Measurements from ENCODE around the gene SEC63.

SEC63 gene

GRCh38 chr6:107853230-107853629 is 104.8 kb downstream of the SEC63 start:
- DNase-seq, result no peak

GRCh38 chr6:107849325-107849724 is 108.7 kb downstream of the SEC63 start:
- DNase-seq, result no peak

- DNase-seq, result no peak
These were observed 109.9 kb downstream of the SEC63 start for GRCh38 chr6:107847844-107848802.

- DNase-seq, result no peak
These were observed 111.7 kb downstream of the SEC63 start for GRCh38 chr6:107846262-107846795.

GRCh38 chr6:107845777-107846176 is 112.2 kb downstream of the SEC63 start:
- DNase-seq, result no peak

GRCh38 chr6:107843400-107843799 is 114.6 kb downstream of the SEC63 start:
- no peak for DNase-seq

- DNase-seq, result no peak
These were observed 116.7 kb downstream of the SEC63 start for GRCh38 chr6:107841275-107841670.

- DNase-seq, result no peak
These were observed 117.3 kb downstream of the SEC63 start for GRCh38 chr6:107840636-107841274.

GRCh38 chr6:107833136-107833535 is 124.9 kb downstream of the SEC63 start:
- no peak for DNase-seq

GRCh38 chr6:107832151-107833056 is 125.6 kb downstream of the SEC63 start:
- DNase-seq, result no peak

GRCh38 chr6:107830060-107830459 is 127.9 kb downstream of the SEC63 start:
- no peak for DNase-seq

GRCh38 chr6:107827541-107827940 is 130.5 kb downstream of the SEC63 start:
- no peak for DNase-seq

GRCh38 chr6:107823047-107823557 is 134.9 kb downstream of the SEC63 start:
- no peak for DNase-seq

GRCh38 chr6:107822176-107823046 is 135.6 kb downstream of the SEC63 start:
- DNase-seq, result no peak

GRCh38 chr6:107821591-107821990 is 136.4 kb downstream of the SEC63 start:
- no peak for DNase-seq

GRCh38 chr6:107820338-107821261 is 137.4 kb downstream of the SEC63 start:
- peak; percentile 11 for DNase-seq

- DNase-seq, result no peak
These were observed 138.1 kb downstream of the SEC63 start for GRCh38 chr6:107819964-107820337.

- DNase-seq, result no peak
These were observed 138.8 kb downstream of the SEC63 start for GRCh38 chr6:107819217-107819616.

- no peak for DNase-seq
These were observed 139.7 kb downstream of the SEC63 start for GRCh38 chr6:107818272-107818671.

GRCh38 chr6:107817784-107818183 is 140.2 kb downstream of the SEC63 start:
- no peak for DNase-seq
